NOMO-1 treated with DMSO at 0.1 percent for 48 hours (cell line): Measurements from ENCODE around the gene RTN4RL2.
A peak's percentile ranks its signal among the peaks of the same experiment; 100 is the strongest.

Source experiments
- DNase-seq: peaks from one replicate; lab custom pipeline; 2025; ENCODE audit not compliant: unreplicated experiment; lab: John Stamatoyannopoulos, UW

RTN4RL2 gene

GRCh38 chr11:57499413-57499982 lies 39.2 kb downstream of the RTN4RL2 start:
- DNase-seq, result peak; percentile 76

DNA sequence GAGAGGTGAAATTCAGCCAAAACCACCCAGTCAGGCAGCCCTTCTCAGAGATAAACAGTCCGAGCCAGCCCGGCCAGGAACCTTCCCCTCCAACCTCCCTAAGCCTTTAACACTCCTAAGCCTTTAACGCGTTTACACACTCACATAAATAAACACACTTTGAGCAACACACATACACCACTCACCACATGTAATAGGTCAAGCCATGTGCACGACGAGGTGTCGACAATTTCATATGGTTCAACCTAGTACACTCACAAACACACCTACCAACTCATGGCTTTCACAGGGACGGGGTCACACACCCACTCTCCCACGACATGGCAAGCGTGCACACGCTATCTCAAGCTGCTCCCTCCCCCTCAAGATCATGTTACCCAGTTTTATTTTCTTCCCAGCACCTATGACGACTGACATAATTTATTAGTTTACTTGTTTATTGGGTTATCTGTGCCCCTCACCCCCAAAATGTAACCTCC lies 39.7 kb downstream of the RTN4RL2 start:
- no peak for DNase-seq

DNA sequence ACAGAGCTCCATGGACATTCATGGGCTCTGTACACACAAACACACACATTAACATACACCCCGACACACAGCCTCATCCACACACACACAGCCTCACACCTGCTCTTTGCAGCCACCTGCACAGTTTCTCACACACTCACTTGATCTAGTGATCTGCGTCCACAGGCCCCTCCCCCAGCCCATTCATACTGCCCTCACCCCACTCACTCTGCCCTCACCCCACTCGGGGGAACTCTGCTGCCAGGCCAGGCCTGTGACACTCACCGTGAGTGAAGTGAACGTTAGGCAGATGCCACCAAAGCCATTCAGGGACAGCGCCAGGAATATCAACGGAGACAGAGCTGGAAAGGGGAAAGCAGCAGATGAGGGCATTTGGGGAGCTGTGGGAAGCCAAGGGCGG lies 40.2 kb downstream of the RTN4RL2 start:
- no peak for DNase-seq

DNA sequence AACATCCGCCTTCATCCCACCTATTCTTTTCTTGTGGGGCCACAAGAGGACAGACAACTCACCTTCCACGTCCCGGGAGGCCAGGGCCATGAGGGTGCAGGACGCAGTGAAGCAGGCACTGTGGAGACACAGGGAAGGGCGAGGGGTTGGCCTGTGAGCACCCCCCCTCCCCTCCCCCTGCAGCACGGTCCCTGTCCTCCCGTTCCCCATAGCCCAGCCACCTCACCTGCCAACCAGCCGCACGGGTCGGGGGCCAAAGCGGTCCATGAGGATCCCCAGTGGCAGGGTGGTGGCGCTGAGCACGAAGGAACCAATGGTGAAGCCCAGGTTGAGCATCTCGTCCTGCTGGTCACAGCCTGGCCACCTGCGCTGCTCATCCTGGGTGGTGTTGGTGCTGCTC lies 40.6 kb downstream of the RTN4RL2 start:
- no peak for DNase-seq

DNA sequence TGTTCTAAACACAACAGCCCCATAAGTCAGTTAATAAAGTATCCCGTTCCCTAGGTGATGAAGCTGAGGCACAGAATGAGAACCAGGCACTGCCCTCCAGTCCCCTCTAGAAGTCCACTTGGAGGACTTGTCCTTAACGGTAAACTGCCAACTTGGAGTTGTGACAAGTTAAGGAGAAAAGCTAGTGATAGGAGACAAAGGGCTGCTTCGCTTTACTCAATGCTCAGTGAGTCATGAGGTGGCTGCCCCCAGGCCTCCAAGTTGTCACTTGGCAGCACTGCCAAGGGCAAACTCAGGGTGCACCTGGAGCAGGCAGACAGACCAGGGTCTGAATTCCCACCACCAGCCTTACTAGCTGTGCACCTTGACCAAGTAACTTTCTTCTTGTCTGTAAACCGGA lies 41.6 kb downstream of the RTN4RL2 start:
- no peak for DNase-seq

DNA sequence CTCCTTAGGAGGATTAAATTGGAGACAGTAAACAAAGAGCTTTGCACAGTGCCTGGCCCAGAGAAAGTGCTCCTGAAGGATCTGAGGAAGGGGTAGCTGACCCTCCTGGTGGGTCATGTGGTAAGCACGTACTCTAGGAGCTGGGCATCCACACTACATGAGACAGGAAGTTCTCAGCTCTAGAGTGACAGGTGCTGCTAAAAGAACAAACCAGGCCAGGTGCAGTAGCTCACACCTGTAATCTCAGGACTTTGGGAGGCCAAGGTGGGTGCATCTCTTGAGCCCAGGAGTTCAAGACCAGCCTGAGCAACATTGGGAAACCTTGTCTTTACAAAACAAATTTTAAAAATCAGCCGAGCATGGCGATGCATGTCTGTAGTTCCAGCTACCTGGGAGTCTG lies 42.0 kb downstream of the RTN4RL2 start:
- no peak for DNase-seq

GRCh38 chr11:57502870-57503269 lies 42.5 kb downstream of the RTN4RL2 start:
- no peak for DNase-seq

GRCh38 chr11:57504511-57504910 lies 44.2 kb downstream of the RTN4RL2 start:
- DNase-seq, result no peak

DNA sequence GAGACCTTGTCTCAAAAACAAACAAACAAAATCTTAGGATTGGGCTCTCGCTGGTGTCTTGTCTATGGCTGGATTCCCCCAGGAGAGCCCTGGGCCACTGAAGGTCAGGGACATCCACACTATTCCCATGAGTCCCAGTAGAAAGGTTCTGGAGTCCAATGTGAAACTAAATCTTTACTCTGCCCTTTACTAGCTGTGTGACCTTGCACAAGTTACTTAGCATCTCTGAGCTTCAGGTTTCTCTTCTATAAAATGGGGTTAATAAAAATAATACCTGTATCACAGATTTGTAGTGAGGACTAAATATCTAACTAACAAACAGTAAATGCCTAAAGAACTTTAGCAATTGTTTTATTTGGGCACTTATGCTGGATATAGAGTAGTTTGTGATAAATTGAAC lies 46.2 kb downstream of the RTN4RL2 start:
- no peak for DNase-seq

DNA sequence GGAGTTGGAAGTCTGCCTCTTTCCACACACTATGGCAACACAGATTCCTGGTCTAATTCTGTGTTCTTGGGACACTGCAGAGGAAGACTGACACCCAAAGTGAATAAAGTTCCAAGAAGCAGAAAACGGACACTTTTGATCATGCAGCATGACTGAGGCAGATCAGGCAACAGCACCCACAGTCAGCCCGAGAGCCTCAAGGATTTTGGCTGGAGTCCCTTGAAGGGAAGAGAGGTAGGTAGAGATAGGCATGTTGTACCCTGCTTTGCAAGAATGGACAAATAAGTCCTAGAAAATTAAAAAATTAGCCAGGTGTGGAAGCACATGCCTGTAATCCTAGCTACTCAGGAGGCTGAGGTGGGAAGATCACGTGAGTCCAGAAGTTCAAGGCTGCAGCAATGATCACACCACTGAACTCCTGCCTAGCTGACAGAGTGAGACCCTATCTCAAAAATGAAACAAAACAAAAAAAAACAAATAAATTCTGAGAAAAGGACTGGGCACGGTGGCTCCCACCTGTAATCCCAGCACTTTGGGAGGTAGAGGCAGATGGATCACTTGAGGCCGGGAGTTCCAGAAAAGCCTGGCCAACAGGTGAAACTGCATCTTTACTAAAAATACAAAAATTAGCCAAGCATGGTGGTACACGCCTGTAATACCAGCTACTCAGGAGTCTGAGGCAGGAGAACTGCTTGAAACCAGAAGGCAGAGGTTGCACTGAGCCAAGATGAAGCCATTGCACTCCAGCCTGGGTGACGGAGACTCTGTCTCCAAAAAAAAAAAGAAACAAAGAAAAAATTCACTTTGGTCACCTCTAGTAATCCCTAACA lies 48.2 kb downstream of the RTN4RL2 start:
- no peak for DNase-seq

DNA sequence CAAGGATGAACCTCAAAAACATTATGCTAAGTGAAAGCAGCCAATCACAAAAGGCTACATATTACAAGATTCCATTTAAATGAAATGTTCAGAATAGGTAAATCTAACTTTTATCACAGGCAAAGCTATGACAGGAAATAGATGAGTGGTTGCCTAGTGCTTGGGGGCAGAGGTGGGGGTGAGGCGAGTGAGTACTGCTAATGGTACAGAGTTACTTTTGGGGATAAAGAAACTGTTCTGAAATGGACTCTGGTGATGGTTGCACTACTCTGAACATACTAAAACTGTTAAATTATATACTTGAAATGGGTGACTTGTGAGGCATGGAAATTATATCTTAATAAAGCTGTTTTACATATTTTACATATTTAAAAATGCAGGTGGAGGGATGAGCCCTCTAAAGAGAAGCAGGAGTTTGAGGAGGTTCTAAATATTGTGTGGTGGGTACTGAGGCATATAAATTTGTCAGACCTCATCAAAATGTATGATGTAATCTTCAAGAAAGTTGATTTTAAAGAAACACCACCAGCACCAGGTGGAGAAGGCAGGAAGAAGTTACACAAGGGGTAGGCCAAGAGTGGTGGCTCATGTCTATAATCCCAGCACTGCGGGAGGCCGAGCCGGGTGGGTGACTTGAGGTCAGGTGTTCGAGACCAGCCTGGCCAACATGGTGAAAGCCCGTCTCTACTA lies 51.6 kb downstream of the RTN4RL2 start:
- no peak for DNase-seq

DNA sequence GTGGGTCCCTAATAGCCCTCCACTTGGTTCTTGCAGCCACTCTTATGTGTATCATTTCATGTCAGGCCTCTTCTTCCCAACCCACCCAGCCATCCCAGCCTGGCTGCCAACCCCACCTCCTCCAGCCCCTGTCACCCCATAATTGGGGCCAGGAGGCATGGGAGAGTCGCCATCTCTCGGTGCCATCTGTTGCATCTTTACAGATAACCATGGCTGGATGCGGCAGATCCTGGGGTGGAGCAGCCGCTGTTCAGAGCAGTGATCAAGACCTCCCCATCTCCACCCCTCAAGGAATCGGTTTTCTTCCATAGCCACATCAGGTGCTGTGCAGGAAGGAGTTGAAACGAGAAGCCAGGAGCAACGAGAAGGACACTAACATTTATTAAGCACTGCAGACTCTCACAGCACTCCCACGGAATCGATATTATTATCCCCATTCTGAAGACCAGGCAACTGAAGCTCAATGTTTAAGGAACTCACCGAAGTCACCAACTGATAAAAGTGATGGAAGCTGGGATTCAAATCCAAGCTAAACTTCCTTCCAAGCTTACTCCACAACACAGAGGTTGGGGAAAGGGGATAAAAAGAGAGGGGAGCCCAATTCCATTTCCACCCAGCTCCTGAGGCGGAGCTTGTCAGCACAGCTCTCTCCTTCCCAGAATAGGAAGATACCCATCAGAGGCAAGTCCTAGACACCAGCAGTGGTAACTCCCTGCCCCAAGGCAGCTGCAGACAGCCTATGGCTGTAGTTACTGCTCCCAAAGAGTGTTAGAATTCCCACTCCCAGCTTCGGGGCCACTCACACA lies 52.5 kb downstream of the RTN4RL2 start:
- DNase-seq, result no peak

GRCh38 chr11:57513452-57513795 lies 53.1 kb downstream of the RTN4RL2 start:
- DNase-seq, result no peak

- DNase-seq, result no peak
Observed at GRCh38 chr11:57513911-57514537, 53.7 kb downstream of the RTN4RL2 start.

GRCh38 chr11:57514538-57515331 lies 54.4 kb downstream of the RTN4RL2 start:
- DNase-seq, result no peak

- no peak for DNase-seq
Observed at GRCh38 chr11:57515332-57516060, 55.2 kb downstream of the RTN4RL2 start, which contains the start of gene SLC43A1. Gene SLC43A1, minus strand, starts transcription at chr11:57515702. Its CDS starts 1,591 bp downstream, at chr11:57514111.

DNA sequence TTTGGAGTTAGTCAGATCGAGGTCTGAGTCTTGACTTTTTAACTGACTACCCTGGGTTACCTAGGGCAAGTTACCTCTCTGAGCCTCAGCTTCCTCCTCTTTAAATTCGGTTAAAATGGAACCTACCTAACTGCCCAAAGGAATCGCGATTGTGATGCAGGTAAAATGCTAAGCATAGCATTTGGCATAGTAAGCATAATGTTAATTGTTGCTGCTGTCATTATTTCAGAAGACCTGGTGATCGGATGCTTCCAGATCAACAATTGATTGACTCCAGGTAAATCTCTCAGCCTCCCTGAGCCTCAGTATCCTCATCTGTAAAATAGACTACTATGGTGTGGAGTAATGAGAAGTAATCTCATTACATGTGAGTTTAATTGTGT lies 55.7 kb downstream of the RTN4RL2 start:
- DNase-seq, result no peak

GRCh38 chr11:57521116-57521515 lies 60.8 kb downstream of the RTN4RL2 start:
- DNase-seq, result no peak

- DNase-seq, result no peak
Observed at GRCh38 chr11:57523419-57523818, 63.1 kb downstream of the RTN4RL2 start.
